Measurements from ENCODE around the gene MVB12B. TPM values are rescaled to one million over a fixed set of nuclear protein-coding genes. Genes with fewer than 3 reads are reported as not detected.

MVB12B gene
- total and polyA plus RNA-seq, 2 of the 4 experiments (the other 2 are of a cell fraction), result 2.0 to 4.0 TPM

- ATAC-seq (ENCODE audit: low read depth), result no peak; the same call in 1 of the 2 replicates
- no peak for DNase-seq
- H3K9me1 ChIP-seq (ENCODE audit: insufficient read depth, low read length), result peaks cover 18% of the 10 kb centered on the region
- no peak overlapping the region for H2AK5ac ChIP-seq (ENCODE audit: low read depth, low read length)
- H2AK9ac ChIP-seq (replicated peaks; ENCODE audit: low read depth, low read length, poor library complexity), result no peak overlapping the region
- ChIA-PET POLR2A (ENCODE audit: unreplicated experiment) (no interaction called here), CTCF (interaction anchor here (0.7 to 1.0 kb wide), 2 partner anchors 10 to 14 kb away, joined by 3 read pairs; no protein-coding TSS in a partner anchor)
- no peaks in the 10 kb centered on the region for H3K9me3 ChIP-seq (ENCODE audit: control insufficient read depth, insufficient read depth, low read length)
- no peak overlapping the region for H2BK20ac ChIP-seq (ENCODE audit: low read depth, low read length)
- peaks cover 20% of the 10 kb centered on the region; the same call in 1 of the 2 replicates for H4K20me1 ChIP-seq (ENCODE audit: insufficient read depth, low read length)
- no peak overlapping the region for H3K4ac ChIP-seq (ENCODE audit: low read depth, low read length)
- H3K79me1 ChIP-seq (ENCODE audit: low read depth in 1 of 2, low read length in 2 of 2), result peaks cover 24 to 64% of the 10 kb centered on the region in 2 experiments
- no peak overlapping the region for H3K4me3 ChIP-seq (ENCODE audit: insufficient read depth, low read depth, low read length)
- WGBS, 2 experiments (ENCODE audit: extremely low coverage in 2 of 2, insufficient read length in 1 of 2), result 90% methylated on average over 2 of the region's 8 CpGs; no CpG with 5 or more reads in 1 of the 2 experiments
- in situ Hi-C loops (cut with MboI; ENCODE audit: low sequenced_read_pairs) (no loop called here), dilution Hi-C loops (cut with HindIII; ENCODE audit: low sequenced_read_pairs, unreplicated experiment) (no loop called here), intact Hi-C loops (cut with micrococcal nuclease) (no loop called here)
- no peak overlapping the region for H3K18ac ChIP-seq (ENCODE audit: low read depth, low read length)
- H3K4me2 ChIP-seq (ENCODE audit: low read depth, low read length), result no peak overlapping the region
- H3K27me3 ChIP-seq (ENCODE audit: control insufficient read depth, insufficient read depth, low read length), result no peaks in the 10 kb centered on the region
- no peak overlapping the region for H2BK5ac ChIP-seq (ENCODE audit: low read depth, low read length, poor library complexity, severe bottlenecking)
- no peak overlapping the region for H2AFZ ChIP-seq (replicated peaks; ENCODE audit: low read length, poor library complexity)
- H2BK120ac ChIP-seq (ENCODE audit: low read depth, low read length), result no peak overlapping the region
- no peak overlapping the region for H3K23ac ChIP-seq (ENCODE audit: low read depth, low read length)
- no peak overlapping the region for H3K14ac ChIP-seq (replicated peaks; ENCODE audit: low read depth, low read length)
- H2BK15ac ChIP-seq (ENCODE audit: low read depth, low read length), result no peak overlapping the region
- no TSS peak for BruUV-seq (replicated peaks)
- H3K36me3 ChIP-seq (ENCODE audit: control insufficient read depth, insufficient read depth, low read length), result no peaks in the 10 kb centered on the region
- no peak overlapping the region for H4K91ac ChIP-seq (ENCODE audit: insufficient read depth, low read depth, low read length)
- H3K9ac ChIP-seq (ENCODE audit: low read depth, low read length), result no peak overlapping the region
- H3K56ac ChIP-seq (ENCODE audit: extremely low read depth, insufficient read depth, low read length), result no peak overlapping the region
- no peak overlapping the region for H4K5ac ChIP-seq (ENCODE audit: low read depth, low read length)
- no peak overlapping the region for H4K8ac ChIP-seq (ENCODE audit: low read depth in 2 of 2, low read length in 2 of 2)
- peaks cover 12% of the 10 kb centered on the region for H3K4me1 ChIP-seq (ENCODE audit: control insufficient read depth, insufficient read depth, low read length)
- no peak overlapping the region for H3K27ac ChIP-seq (ENCODE audit: insufficient read depth, low read length)
- no peak for TF ChIP-seq FOS (IDR thresholded peaks at IDR 0.05; ENCODE audit: low read depth, low read length)
- TF ChIP-seq MXI1 (IDR thresholded peaks at IDR 0.05; ENCODE audit: borderline replicate concordance, low read depth, low read length), result no peak
- TF ChIP-seq RFX5 (IDR thresholded peaks at IDR 0.05; ENCODE audit: low read depth, low read length), result no peak
- no peak for TF ChIP-seq NFE2L2 (IDR thresholded peaks at IDR 0.05; ENCODE audit: low read depth, low read length)
- no peak for TF ChIP-seq RAD21 (IDR thresholded peaks at IDR 0.05; ENCODE audit: low read length)
- TF ChIP-seq POLR2A (IDR thresholded peaks at IDR 0.05; ENCODE audit: low read depth, low read length), result no peak
- no peak for TF ChIP-seq BHLHE40 (IDR thresholded peaks at IDR 0.05; ENCODE audit: low read depth, low read length)
- no peak for TF ChIP-seq USF2 (IDR thresholded peaks at IDR 0.05; ENCODE audit: low read depth, low read length)
- no peak for TF ChIP-seq CEBPB (IDR thresholded peaks at IDR 0.05; ENCODE audit: low read depth, low read length)
- TF ChIP-seq CHD1 (IDR thresholded peaks at IDR 0.05; ENCODE audit: low read depth, low read length), result no peak
- TF ChIP-seq CTCF (conservative IDR thresholded peaks at IDR 0.05; ENCODE audit: low read depth, low read length), result no peak
- TF ChIP-seq MAZ (IDR thresholded peaks at IDR 0.05; ENCODE audit: borderline replicate concordance, low read depth, low read length), result no peak
- no peak for TF ChIP-seq MAFK (IDR thresholded peaks at IDR 0.05; ENCODE audit: low read depth, low read length)
- no peak for TF ChIP-seq ELK1 (IDR thresholded peaks at IDR 0.05; ENCODE audit: borderline replicate concordance, low read depth, low read length)
- TF ChIP-seq RCOR1 (IDR thresholded peaks at IDR 0.05; ENCODE audit: insufficient replicate concordance, low read length), result no peak
Measured at GRCh38 chr9:126331964-126332748, 5.5 kb downstream of the MVB12B start.
